Osteocyte (in vitro differentiated cells): Measurements from ENCODE around the gene AP1S1. TPM values are rescaled to one million over a fixed set of nuclear protein-coding genes. Genes with fewer than 3 reads are reported as not detected.
"Not testable (repeated sequence)": the region's sequence is repeated elsewhere in the genome, so short reads cannot be mapped to it uniquely, and the experiment has no call there.

Source experiments
- DNase-seq: peaks from one replicate; pipeline ENCODE4 v3.0.0; 2021; ENCODE audit warnings: mixed read lengths; ENCODE audit not compliant: unreplicated experiment; ENCODE audit errors: extremely low spot score
- H3K27ac Mint-ChIP-seq: one replicate; pipeline ENCODE4 v1.8.0; 2021; ENCODE audit warnings: mild to moderate bottlenecking, mixed read lengths; ENCODE audit not compliant: unreplicated experiment
- H3K27me3 Mint-ChIP-seq: one replicate; pipeline ENCODE4 v1.8.0; 2021; ENCODE audit warnings: mixed read lengths; ENCODE audit not compliant: unreplicated experiment
- H3K36me3 Mint-ChIP-seq: one replicate; pipeline ENCODE4 v1.8.0; 2021; ENCODE audit warnings: mixed read lengths; ENCODE audit not compliant: unreplicated experiment
- H3K4me1 Mint-ChIP-seq: one replicate; pipeline ENCODE4 v1.8.0; 2021; ENCODE audit warnings: mixed read lengths; ENCODE audit not compliant: unreplicated experiment
- H3K4me3 Mint-ChIP-seq: one replicate; pipeline ENCODE4 v1.8.0; 2021; ENCODE audit warnings: mild to moderate bottlenecking, moderate library complexity, mixed read lengths; ENCODE audit not compliant: unreplicated experiment
- H3K9me3 Mint-ChIP-seq: one replicate; pipeline ENCODE4 v1.8.0; 2021; ENCODE audit warnings: mixed read lengths; ENCODE audit not compliant: unreplicated experiment
- CTCF ChIP-seq: fragments of 200-600 bp; sonication (generic); IDR thresholded peaks from 2 replicates; pipeline ENCODE4 v1.5.0; 2021; ENCODE audit warnings: antibody characterized with exemption, mild to moderate bottlenecking, moderate library complexity
- total RNA-seq: library from RNA; stranded (reverse); gene quantifications from 2 replicates; pipeline ENCODE4 v1.2.1, GENCODE V29; 2021

The AP1S1 gene
- total RNA-seq, 1 donor from 2014 or later = 57.9 TPM

- H3K4me3 Mint-ChIP-seq = no peak overlapping the region
- no peak for TF ChIP-seq CTCF
- H3K27ac Mint-ChIP-seq = peak overlapping the region; percentile 92
- no peaks in the 10 kb centered on the region for H3K27me3 Mint-ChIP-seq
- H3K9me3 Mint-ChIP-seq = no peaks in the 10 kb centered on the region
- no peak for DNase-seq
- H3K4me1 Mint-ChIP-seq = peaks cover 77% of the 10 kb centered on the region
- H3K36me3 Mint-ChIP-seq = no peaks in the 10 kb centered on the region
Measured at GRCh38 chr7:101120315-101120714, 34.0 kb upstream of the AP1S1 start.

DNA sequence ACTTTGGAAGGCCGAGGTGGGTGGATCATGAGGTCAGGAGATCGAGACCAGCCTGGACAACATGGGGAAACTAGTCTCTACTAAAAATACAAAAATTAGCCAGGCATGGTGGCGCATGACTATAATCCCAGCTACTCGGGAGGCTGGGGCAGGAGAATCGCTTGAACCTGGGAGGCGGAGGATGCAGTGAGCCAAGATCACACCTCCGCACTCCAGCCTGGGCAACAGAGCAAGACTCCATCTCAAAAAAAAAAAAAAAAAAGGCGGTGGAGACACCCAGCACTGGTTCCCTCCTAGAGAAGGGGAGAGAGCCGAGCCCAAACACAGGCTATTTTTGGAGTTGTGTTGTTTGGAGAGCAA, 32.7 kb upstream of the AP1S1 start:
- peaks cover 83% of the 10 kb centered on the region for H3K4me1 Mint-ChIP-seq
- peak overlapping the region; percentile 100 for H3K27ac Mint-ChIP-seq
- not testable (repeated sequence) for H3K27me3 Mint-ChIP-seq, H3K36me3 Mint-ChIP-seq, H3K9me3 Mint-ChIP-seq, DNase-seq, H3K4me3 Mint-ChIP-seq

GRCh38 chr7:101121991-101122932, 32.0 kb upstream of the AP1S1 start:
- peaks cover 3% of the 10 kb centered on the region for H3K36me3 Mint-ChIP-seq
- H3K27me3 Mint-ChIP-seq = no peaks in the 10 kb centered on the region
- H3K4me3 Mint-ChIP-seq = peak overlapping the region; percentile 79
- TF ChIP-seq CTCF = no peak
- DNase-seq = peak; percentile 94
- H3K27ac Mint-ChIP-seq = peak overlapping the region; percentile 100
- no peaks in the 10 kb centered on the region for H3K9me3 Mint-ChIP-seq
- H3K4me1 Mint-ChIP-seq = peaks cover 84% of the 10 kb centered on the region

DNA sequence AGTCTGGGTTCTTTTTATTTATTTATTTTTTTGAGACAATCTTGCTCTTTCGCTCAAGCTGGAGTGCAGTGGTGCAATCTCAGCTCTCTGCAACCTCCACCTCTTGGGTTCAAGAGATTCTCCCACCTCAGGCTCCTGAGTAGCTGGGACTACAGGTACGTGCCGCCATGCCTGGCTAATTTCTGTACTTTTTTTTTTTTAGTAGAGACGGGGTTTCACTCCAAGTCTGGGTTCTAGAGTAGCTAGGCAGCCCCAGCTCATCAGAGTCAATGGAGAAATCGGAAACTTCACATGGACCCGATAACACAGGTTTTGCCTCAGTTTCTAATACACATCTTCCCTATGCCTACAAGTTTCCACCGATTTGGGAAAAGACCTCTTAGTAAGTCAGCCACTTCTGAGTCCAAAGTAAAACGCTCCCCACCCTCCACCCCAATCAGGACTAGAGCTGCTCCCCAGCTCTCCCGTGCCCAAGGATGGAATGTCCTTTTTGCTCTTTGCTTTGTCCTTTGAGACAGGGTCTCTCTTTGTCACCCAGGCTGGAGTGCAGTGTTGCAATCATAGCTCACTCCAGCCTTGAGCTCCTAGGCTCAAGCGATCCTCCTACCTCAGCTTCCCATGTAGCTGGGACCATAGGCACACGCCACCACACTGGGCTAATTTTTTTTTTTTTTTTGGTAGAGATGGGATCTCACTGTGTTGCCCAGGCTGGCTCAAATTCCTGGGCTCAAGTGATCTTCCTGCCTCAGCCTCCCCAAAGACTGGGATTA, 31.2 kb upstream of the AP1S1 start:
- H3K4me3 Mint-ChIP-seq = no peak overlapping the region
- DNase-seq = no peak
- H3K27me3 Mint-ChIP-seq = no peaks in the 10 kb centered on the region
- H3K4me1 Mint-ChIP-seq = peaks cover 84% of the 10 kb centered on the region
- peaks cover 5% of the 10 kb centered on the region for H3K36me3 Mint-ChIP-seq
- no peak for TF ChIP-seq CTCF
- H3K27ac Mint-ChIP-seq = peak overlapping the region; percentile 100
- no peaks in the 10 kb centered on the region for H3K9me3 Mint-ChIP-seq

GRCh38 chr7:101123703-101124068, 30.6 kb upstream of the AP1S1 start:
- DNase-seq = no peak
- peaks cover 10% of the 10 kb centered on the region for H3K36me3 Mint-ChIP-seq
- H3K9me3 Mint-ChIP-seq = no peaks in the 10 kb centered on the region
- H3K27ac Mint-ChIP-seq = peak overlapping the region; percentile 100
- H3K4me1 Mint-ChIP-seq = peaks cover 84% of the 10 kb centered on the region
- no peak overlapping the region for H3K4me3 Mint-ChIP-seq
- TF ChIP-seq CTCF = no peak
- no peaks in the 10 kb centered on the region for H3K27me3 Mint-ChIP-seq
